ENCODE measurements around the gene KCNMA1.

KCNMA1 gene

GRCh38 chr10:77673101-77673500 is 35.5 kb upstream of the KCNMA1 start:
- TF ChIP-seq YY1 (IDR thresholded peaks at IDR 0.05; ENCODE audit: low read depth) (no peak), MAX (IDR thresholded peaks at IDR 0.05) (no peak), TEAD4 (IDR thresholded peaks at IDR 0.05) (no peak), NFIC (IDR thresholded peaks at IDR 0.05) (no peak), CEBPB (IDR thresholded peaks at IDR 0.05) (no peak), FOXM1 (IDR thresholded peaks at IDR 0.05; ENCODE audit: borderline replicate concordance, low read depth) (no peak), TCF12 (IDR thresholded peaks at IDR 0.05; ENCODE audit: low read depth) (no peak), ZBTB7A (IDR thresholded peaks at IDR 0.05; ENCODE audit: low read depth) (no peak), USF1 (IDR thresholded peaks at IDR 0.05) (no peak), EGR1 (IDR thresholded peaks at IDR 0.05) (no peak), CREB1 (IDR thresholded peaks at IDR 0.05; ENCODE audit: low read depth) (no peak), EP300 (IDR thresholded peaks at IDR 0.05; ENCODE audit: borderline replicate concordance) (no peak), RAD21 (IDR thresholded peaks at IDR 0.05; ENCODE audit: low read depth) (no peak), REST (IDR thresholded peaks at IDR 0.05; ENCODE audit: low read depth) (no peak), TAF1 (IDR thresholded peaks at IDR 0.05; ENCODE audit: low read depth) (no peak)

GRCh38 chr10:77671594-77672252 is 34.1 kb upstream of the KCNMA1 start:
- TF ChIP-seq EGR1 (IDR thresholded peaks at IDR 0.05) (no peak), ZBTB7A (IDR thresholded peaks at IDR 0.05; ENCODE audit: low read depth) (no peak), RAD21 (IDR thresholded peaks at IDR 0.05; ENCODE audit: low read depth) (no peak), TCF12 (IDR thresholded peaks at IDR 0.05; ENCODE audit: low read depth) (no peak), CEBPB (IDR thresholded peaks at IDR 0.05) (0 out of 2 replicates have a peak, but pooled peaks have one; percentile 34), REST (IDR thresholded peaks at IDR 0.05; ENCODE audit: low read depth) (no peak), MAX (IDR thresholded peaks at IDR 0.05) (no peak)

- TF ChIP-seq REST (IDR thresholded peaks at IDR 0.05; ENCODE audit: low read depth) (no peak), NFIC (IDR thresholded peaks at IDR 0.05) (no peak), TEAD4 (IDR thresholded peaks at IDR 0.05) (no peak), ZBTB7A (IDR thresholded peaks at IDR 0.05; ENCODE audit: low read depth) (no peak), EP300 (IDR thresholded peaks at IDR 0.05; ENCODE audit: borderline replicate concordance) (no peak), CEBPB (IDR thresholded peaks at IDR 0.05) (no peak), EGR1 (IDR thresholded peaks at IDR 0.05) (no peak), FOXM1 (IDR thresholded peaks at IDR 0.05; ENCODE audit: borderline replicate concordance, low read depth) (no peak), USF1 (IDR thresholded peaks at IDR 0.05) (no peak), TAF1 (IDR thresholded peaks at IDR 0.05; ENCODE audit: low read depth) (no peak), RAD21 (IDR thresholded peaks at IDR 0.05; ENCODE audit: low read depth) (no peak), CREB1 (IDR thresholded peaks at IDR 0.05; ENCODE audit: low read depth) (no peak), MAX (IDR thresholded peaks at IDR 0.05) (no peak), YY1 (IDR thresholded peaks at IDR 0.05; ENCODE audit: low read depth) (no peak), TCF12 (IDR thresholded peaks at IDR 0.05; ENCODE audit: low read depth) (no peak)
Observed at GRCh38 chr10:77670817-77671443, 33.3 kb upstream of the KCNMA1 start.

- no peak for TF ChIP-seq REST (IDR thresholded peaks at IDR 0.05; ENCODE audit: low read depth)
- TF ChIP-seq MAX (IDR thresholded peaks at IDR 0.05) = no peak
- no peak for TF ChIP-seq CEBPB (IDR thresholded peaks at IDR 0.05)
- no peak for TF ChIP-seq YY1 (IDR thresholded peaks at IDR 0.05; ENCODE audit: low read depth)
- TF ChIP-seq TEAD4 (IDR thresholded peaks at IDR 0.05) = no peak
- TF ChIP-seq CREB1 (IDR thresholded peaks at IDR 0.05; ENCODE audit: low read depth) = no peak
- TF ChIP-seq FOXM1 (IDR thresholded peaks at IDR 0.05; ENCODE audit: borderline replicate concordance, low read depth) = no peak
- no peak for TF ChIP-seq EGR1 (IDR thresholded peaks at IDR 0.05)
- no peak for TF ChIP-seq ZBTB7A (IDR thresholded peaks at IDR 0.05; ENCODE audit: low read depth)
- TF ChIP-seq NFIC (IDR thresholded peaks at IDR 0.05) = no peak
- TF ChIP-seq EP300 (IDR thresholded peaks at IDR 0.05; ENCODE audit: borderline replicate concordance) = no peak
- no peak for TF ChIP-seq RAD21 (IDR thresholded peaks at IDR 0.05; ENCODE audit: low read depth)
- no peak for TF ChIP-seq TAF1 (IDR thresholded peaks at IDR 0.05; ENCODE audit: low read depth)
- TF ChIP-seq TCF12 (IDR thresholded peaks at IDR 0.05; ENCODE audit: low read depth) = no peak
- no peak for TF ChIP-seq USF1 (IDR thresholded peaks at IDR 0.05)
Observed at GRCh38 chr10:77669892-77670291, 32.3 kb upstream of the KCNMA1 start.

Data from Ishikawa (cell line).